NB4 (cell line): ENCODE measurements around the gene GABPA.
A peak's percentile ranks its signal among the peaks of the same experiment; 100 is the strongest.

ENCODE experiments used
- DNase-seq: peaks from one replicate; pipeline ENCODE4 v3.0.0; 2010; ENCODE audit warnings: low read depth
- H3K4me3 ChIP-seq: one replicate; pipeline ENCODE4 v1.5.1; 2011; ENCODE audit warnings: mild to moderate bottlenecking, low read depth, low read length, moderate library complexity
- CTCF ChIP-seq: IDR thresholded peaks from one replicate; pipeline ENCODE4 v1.5.1; 2012; ENCODE audit warnings: low read depth, low read length
- MAX ChIP-seq: IDR thresholded peaks from 2 replicates; pipeline ENCODE4 v1.6.1; 2011; ENCODE audit warnings: low read depth, low read length
- MYC ChIP-seq: IDR thresholded peaks from 2 replicates; pipeline ENCODE4 v1.6.1; 2011; ENCODE audit warnings: low read depth, low read length
- POLR2A ChIP-seq: IDR thresholded peaks from 2 replicates; pipeline ENCODE4 v1.6.1; 2011; ENCODE audit warnings: mild to moderate bottlenecking; ENCODE audit not compliant: insufficient read length; ENCODE audit errors: extremely low read depth

Gene GABPA

DNA sequence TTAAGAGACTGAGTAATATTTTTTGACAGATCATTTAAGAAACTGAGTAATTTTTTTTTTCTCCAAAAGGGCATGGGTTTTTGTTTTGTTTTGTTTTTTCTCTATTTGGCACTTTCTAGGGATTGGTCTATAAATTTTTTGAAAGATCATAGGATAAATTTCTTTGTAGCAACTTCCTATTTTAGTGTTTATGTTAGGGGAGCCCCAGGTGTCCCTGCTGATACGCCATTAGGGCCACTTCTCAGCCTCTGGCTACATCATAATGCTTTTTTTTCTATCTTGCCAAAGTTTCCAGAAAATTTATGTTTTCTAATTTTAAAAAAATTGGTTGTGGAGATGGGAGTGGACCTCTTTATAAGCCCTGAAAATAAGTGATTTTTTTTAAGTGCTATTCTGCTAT, 2.6 kb downstream of the GABPA start:
- peak overlapping the region; percentile 98 for H3K4me3 ChIP-seq
- DNase-seq, result no peak
- no peak for TF ChIP-seq MAX
- TF ChIP-seq CTCF, result no peak
- no peak for TF ChIP-seq POLR2A
- no peak for TF ChIP-seq MYC

GRCh38 chr21:25742900-25743299, 8.1 kb downstream of the GABPA start:
- TF ChIP-seq POLR2A, result no peak
- no peak for TF ChIP-seq CTCF
- TF ChIP-seq MAX, result no peak
- no peak for TF ChIP-seq MYC
- H3K4me3 ChIP-seq, result no peak overlapping the region
- no peak for DNase-seq

- DNase-seq, result no peak
- H3K4me3 ChIP-seq, result no peak overlapping the region
- TF ChIP-seq POLR2A, result no peak
- TF ChIP-seq CTCF, result no peak
- TF ChIP-seq MAX, result no peak
- TF ChIP-seq MYC, result no peak
These were observed 10.1 kb downstream of the GABPA start for GRCh38 chr21:25744854-25745253.

DNA sequence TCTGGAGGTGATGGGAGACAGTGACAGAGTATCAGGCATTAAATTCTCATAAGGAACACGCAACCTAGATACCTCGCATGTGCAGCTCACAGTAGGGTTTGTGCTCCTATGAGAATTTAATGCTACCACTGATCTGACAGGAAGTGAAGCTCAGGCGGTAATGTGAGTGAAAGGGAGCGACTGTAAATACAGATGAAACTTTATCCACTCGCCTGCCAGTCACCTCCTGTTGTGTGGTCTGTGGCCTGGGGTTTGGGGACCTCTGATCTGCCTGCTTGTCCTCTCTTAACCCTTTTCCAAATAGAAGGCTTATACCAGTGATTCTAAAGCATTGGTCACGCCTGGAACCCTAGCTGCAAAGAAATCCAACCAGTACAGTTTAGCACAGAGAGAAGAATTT, 15.3 kb downstream of the GABPA start:
- H3K4me3 ChIP-seq, result no peak overlapping the region
- TF ChIP-seq POLR2A, result no peak
- TF ChIP-seq MYC, result no peak
- TF ChIP-seq CTCF, result no peak
- no peak for TF ChIP-seq MAX
- peak; percentile 25 for DNase-seq

DNA sequence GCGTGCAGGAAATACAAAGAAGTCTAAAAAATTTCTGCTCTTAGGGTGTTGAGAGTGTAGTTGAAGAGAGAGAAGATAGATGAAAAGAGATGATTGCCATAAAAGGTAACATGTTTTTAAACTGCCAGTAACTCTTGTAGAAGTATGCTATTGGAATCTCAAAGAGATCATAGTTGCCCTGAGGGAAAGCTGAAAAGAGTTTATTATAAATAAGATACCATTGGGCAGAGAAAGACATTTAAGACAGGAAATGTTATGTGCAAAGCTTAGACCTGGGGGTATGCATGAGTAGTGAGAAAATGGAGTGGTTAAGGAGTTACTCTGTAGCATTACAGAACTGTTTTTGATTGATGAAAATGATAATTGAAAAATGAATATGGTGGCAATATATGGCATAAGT, 17.6 kb downstream of the GABPA start:
- DNase-seq, result no peak
- no peak overlapping the region for H3K4me3 ChIP-seq
- TF ChIP-seq MAX, result no peak
- no peak for TF ChIP-seq POLR2A
- TF ChIP-seq CTCF, result no peak
- no peak for TF ChIP-seq MYC

GRCh38 chr21:25756190-25756932, 21.6 kb downstream of the GABPA start:
- no peak for TF ChIP-seq MAX
- TF ChIP-seq POLR2A, result no peak
- DNase-seq, result no peak

More at GRCh38 chr21:25756190-25756932, 21.6 kb downstream of the GABPA start:
- H3K4me3 ChIP-seq, result no peak overlapping the region
